Right ventricle myocardium superior (tissue), 1 donor: ENCODE measurements around the gene RNF227. TPM values are rescaled to one million over a fixed set of nuclear protein-coding genes. Genes with fewer than 3 reads are reported as not detected.
"Not testable (repeated sequence)": the region's sequence is repeated elsewhere in the genome, so short reads cannot be mapped to it uniquely, and the experiment has no call there.

Experiments
- ATAC-seq: fragments of 200-7000 bp; cut with Tn5 transposase; one replicate; pipeline ENCODE4 v1.9.1; 2020; ENCODE audit warnings: mild to moderate bottlenecking; ENCODE audit not compliant: poor library complexity
- DNase-seq: peaks from one replicate; pipeline ENCODE4 v3.0.0-alpha.2; 2020
- intact Hi-C: fragments of 100-400 bp; cut with DNase I; formaldehyde crosslinking; loops from one replicate; pipeline ENCODE4 v1.11.2; 2022
- total RNA-seq: library from RNA; stranded (reverse); fragmentation: NEBNext Ultra II Directional; extraction: Animal tissue kit (Norgen Biotek cat#: 25700); gene quantifications from one replicate; pipeline ENCODE4 v1.2.1, GENCODE V29; 2021
- donor health status: DM: no; HTN: yes; CAD: no; lungs with severe emphysema.

RNF227 gene
- total RNA-seq, 1 donor from 2014 or later: 0.78 TPM

- DNase-seq (no peak), ATAC-seq (no peak)
- intact Hi-C loops: no loop called here
Observed at GRCh38 chr17:7880076-7880868, 35.8 kb downstream of the RNF227 start.

GRCh38 chr17:7878234-7878633 lies 37.9 kb downstream of the RNF227 start:
- ATAC-seq: no peak
- DNase-seq: no peak
- intact Hi-C loops: no loop called here

- ATAC-seq (no peak), DNase-seq (no peak)
- intact Hi-C loops: no loop called here
Observed at GRCh38 chr17:7875804-7876370, 40.2 kb downstream of the RNF227 start.

DNA sequence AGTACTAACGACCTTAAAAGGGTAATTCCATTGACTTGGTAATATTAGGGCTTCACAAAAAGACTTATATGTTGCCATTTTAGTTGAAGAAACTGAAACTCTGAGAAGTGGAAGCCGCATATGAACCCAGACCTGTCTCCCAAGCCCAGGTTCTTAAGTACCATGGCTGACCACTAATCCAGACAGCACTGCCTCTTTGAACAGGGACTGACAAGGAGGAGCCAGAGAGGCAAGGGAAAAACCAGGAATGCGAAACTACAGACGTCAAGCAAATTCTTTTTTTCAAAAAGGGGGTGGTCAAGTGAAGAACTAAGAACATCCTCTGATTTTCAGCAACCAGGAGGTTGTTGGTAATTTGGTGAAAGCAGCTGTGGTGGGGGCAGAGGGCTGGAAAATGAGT lies 43.0 kb downstream of the RNF227 start:
- ATAC-seq (no peak), DNase-seq (no peak)
- intact Hi-C loops: no loop called here

- intact Hi-C loops: no loop called here
- no peak for ATAC-seq
- no peak for DNase-seq
Observed at GRCh38 chr17:7867881-7868329, 48.2 kb downstream of the RNF227 start.

GRCh38 chr17:7864995-7865650 lies 51.0 kb downstream of the RNF227 start:
- ATAC-seq (no peak), DNase-seq (no peak)
- intact Hi-C loops: loop anchor here (5.0 kb wide), 1 partner anchor 32 kb away; no protein-coding TSS in a partner anchor

DNA sequence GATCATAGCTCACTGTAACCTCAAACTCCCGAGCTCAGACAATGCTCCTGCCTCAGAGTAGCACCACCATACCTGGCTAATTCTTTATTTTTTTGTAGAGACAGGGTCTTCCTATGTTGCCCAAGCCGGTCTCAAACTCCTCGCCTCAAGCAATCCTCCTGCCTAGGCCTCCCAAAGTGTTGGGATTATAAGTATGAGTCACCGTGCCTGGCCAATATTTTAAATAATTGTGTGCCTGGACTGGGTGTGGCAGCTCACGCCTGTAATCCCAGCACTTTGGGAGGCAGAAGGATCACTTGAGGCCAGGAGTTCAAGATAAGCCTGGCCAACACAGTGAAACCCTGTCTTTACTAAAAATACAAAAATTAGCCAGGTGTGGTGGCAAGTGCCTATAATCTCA lies 51.7 kb downstream of the RNF227 start:
- intact Hi-C loops: loop anchor here (5.0 kb wide), 1 partner anchor 33 kb away; no protein-coding TSS in a partner anchor
- DNase-seq, ATAC-seq: not testable (repeated sequence)

Other genes with a start within 250 kb of the RNF227 start
- 11.5 TPM for gene TP53, start 228.8 kb downstream of the RNF227 start, total RNA-seq
- gene WRAP53, start 227.8 kb downstream of the RNF227 start, total RNA-seq: 4.2 TPM
- gene EFNB3, start 211.1 kb downstream of the RNF227 start, total RNA-seq: 0.13 TPM
- not detected for gene DNAH2, start 198.5 kb downstream of the RNF227 start, total RNA-seq
- 27.9 TPM for gene KDM6B, start 82.1 kb downstream of the RNF227 start, total RNA-seq
- gene TMEM88, start 61.2 kb downstream of the RNF227 start, total RNA-seq: 32.4 TPM
- gene NAA38, start 58.7 kb downstream of the RNF227 start, total RNA-seq: 101 TPM
- gene CYB5D1, start 58.3 kb downstream of the RNF227 start, total RNA-seq: 24.2 TPM
- gene CHD3, start 27.5 kb downstream of the RNF227 start, total RNA-seq: 13.7 TPM
- gene KCNAB3, start 13.6 kb upstream of the RNF227 start, total RNA-seq: 0.38 TPM
- 110 TPM for gene TRAPPC1, start 15.7 kb upstream of the RNF227 start, total RNA-seq
- gene CNTROB, start 15.9 kb upstream of the RNF227 start, total RNA-seq: 8.8 TPM
- gene GUCY2D, start 86.3 kb upstream of the RNF227 start, total RNA-seq: not detected
- gene ALOX15B, start 122.8 kb upstream of the RNF227 start, total RNA-seq: not detected
- gene ALOX12B, start 171.4 kb upstream of the RNF227 start, total RNA-seq: not detected
- not detected for gene ALOXE3, start 202.2 kb upstream of the RNF227 start, total RNA-seq
- 0.13 TPM for gene HES7, start 207.8 kb upstream of the RNF227 start, total RNA-seq
- 124 TPM for gene PER1, start 236.1 kb upstream of the RNF227 start, total RNA-seq
- gene VAMP2, start 246.7 kb upstream of the RNF227 start, total RNA-seq: 54.8 TPM